GM12872 (cell line): Measurements from ENCODE around the gene SLC23A2.

Experiments
- CTCF ChIP-seq: IDR thresholded peaks from 3 replicates; pipeline ENCODE4 v1.5.1; 2011; ENCODE audit warnings: low read depth, mild to moderate bottlenecking, low read length, moderate library complexity; ENCODE audit not compliant: insufficient read depth

The SLC23A2 gene

GRCh38 chr20:4962241-4962855 lies 39.0 kb downstream of the SLC23A2 start:
- TF ChIP-seq CTCF, result no peak

DNA sequence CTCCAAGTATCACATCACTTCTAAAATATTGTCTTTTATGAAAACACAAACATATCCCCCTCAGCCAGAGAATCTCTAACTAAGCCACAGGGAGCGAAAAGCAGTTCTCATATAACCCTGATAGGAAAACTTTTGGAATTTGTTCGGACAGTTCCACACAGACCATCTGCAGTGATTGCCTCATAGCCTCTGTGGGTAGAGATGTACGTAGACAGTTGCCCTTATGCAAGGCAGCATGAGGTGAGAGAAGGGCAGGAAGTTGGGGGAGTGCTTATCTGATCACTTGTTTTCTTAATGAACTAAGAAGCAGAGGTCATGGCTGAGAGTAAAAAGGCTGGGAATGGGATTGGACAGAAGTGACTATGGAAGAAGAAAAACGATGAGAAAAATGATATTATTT lies 39.6 kb downstream of the SLC23A2 start:
- TF ChIP-seq CTCF, result no peak

DNA sequence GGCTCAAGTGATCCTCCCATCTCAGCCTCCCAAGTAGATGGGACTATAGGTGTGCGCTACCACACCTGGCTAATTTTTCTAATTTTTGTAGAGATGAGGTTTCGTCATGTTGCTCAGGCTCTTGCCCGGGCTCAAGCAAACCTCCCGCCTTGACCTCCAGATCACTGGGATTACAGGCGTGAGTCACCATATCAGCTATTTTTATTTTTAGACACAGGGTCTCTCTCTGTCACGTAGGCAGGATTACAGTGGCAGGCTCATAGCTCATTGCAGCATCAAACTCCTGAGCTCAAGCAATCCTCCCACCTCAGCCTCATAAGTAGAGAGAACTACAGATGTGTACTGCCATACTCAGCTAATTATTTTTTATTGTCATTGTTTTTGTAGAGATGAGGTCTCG lies 41.7 kb downstream of the SLC23A2 start:
- no peak for TF ChIP-seq CTCF

- no peak for TF ChIP-seq CTCF
Measured at GRCh38 chr20:4957939-4958362, 43.4 kb downstream of the SLC23A2 start.

DNA sequence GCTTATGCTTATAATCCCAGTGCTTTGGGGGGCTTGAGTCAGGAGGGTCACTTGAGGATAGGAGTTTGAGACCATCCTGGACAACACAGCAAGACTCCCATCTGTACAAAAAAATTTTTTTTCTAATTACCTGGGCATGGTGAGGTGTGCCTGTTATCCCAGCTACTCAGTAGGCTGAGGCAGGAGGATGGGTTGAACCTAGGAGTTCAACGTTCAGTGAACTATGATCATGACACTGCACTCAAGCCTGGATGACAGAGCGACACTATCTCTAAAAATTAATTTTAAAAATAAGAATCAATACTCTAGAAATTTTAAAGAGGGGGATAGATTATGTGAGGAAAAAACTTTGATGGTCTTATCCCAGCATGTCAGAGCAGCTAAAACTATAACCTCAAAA lies 44.1 kb downstream of the SLC23A2 start:
- no peak for TF ChIP-seq CTCF

DNA sequence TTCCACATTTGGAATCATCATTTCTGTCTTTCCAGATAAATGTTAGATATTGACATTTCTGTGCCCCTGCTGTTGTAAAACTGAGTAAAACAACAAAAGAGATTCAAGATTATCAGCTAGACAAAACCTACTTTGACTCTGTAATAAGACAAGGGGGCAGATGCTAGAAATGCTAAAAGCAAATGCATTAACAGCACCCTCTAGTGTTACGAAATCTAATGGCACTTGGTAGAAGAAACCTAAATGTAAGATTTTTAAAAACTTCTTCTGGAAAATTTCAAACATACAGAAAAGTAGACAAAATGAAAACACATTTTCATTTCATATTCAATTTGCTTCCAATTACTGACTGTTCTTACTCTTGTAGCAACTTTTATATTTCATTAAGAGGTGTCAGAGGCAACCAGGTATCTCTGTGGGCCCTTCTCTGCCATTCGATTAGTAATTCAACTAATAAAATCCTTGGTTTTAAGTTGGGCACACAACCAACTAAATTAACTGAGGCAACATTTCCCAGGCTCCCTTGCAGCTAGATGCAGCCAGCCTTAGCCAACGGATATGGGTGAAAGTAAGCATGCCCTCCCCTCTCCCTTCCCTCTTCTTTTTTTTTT lies 45.0 kb downstream of the SLC23A2 start:
- peak; percentile 67 for TF ChIP-seq CTCF

GRCh38 chr20:4953881-4954280 lies 47.4 kb downstream of the SLC23A2 start:
- TF ChIP-seq CTCF, result no peak

GRCh38 chr20:4952229-4952628 lies 49.1 kb downstream of the SLC23A2 start:
- no peak for TF ChIP-seq CTCF
